GOT3 (cell line): ENCODE data around the gene SAMM50.

ENCODE experiments used
- DNase-seq: peaks from one replicate; lab custom pipeline; 2025; ENCODE audit warnings: mixed read lengths; lab: John Stamatoyannopoulos, UW

SAMM50 gene

GRCh38 chr22:43945632-43946383, 9.4 kb upstream of the SAMM50 start:
- DNase-seq, result no peak

- DNase-seq, result no peak
These were observed 8.9 kb upstream of the SAMM50 start for GRCh38 chr22:43946384-43946667.

GRCh38 chr22:43948836-43949406, 6.3 kb upstream of the SAMM50 start:
- DNase-seq, result no peak

GRCh38 chr22:43951391-43951790, 3.9 kb upstream of the SAMM50 start:
- DNase-seq, result no peak

GRCh38 chr22:43951966-43952365, 3.3 kb upstream of the SAMM50 start:
- DNase-seq, result no peak

- no peak for DNase-seq
These were observed 1.1 kb upstream of the SAMM50 start for GRCh38 chr22:43953988-43954785.

GRCh38 chr22:43955883-43956782, 891 bp downstream of the SAMM50 start:
- no peak for DNase-seq

GRCh38 chr22:43956805-43957463, 1.7 kb downstream of the SAMM50 start:
- DNase-seq, result no peak

- no peak for DNase-seq
These were observed 2.6 kb downstream of the SAMM50 start for GRCh38 chr22:43957871-43958270.

- no peak for DNase-seq
These were observed 9.1 kb downstream of the SAMM50 start for GRCh38 chr22:43964314-43964857.

- no peak for DNase-seq
These were observed 11.8 kb downstream of the SAMM50 start for GRCh38 chr22:43967069-43967468.

- DNase-seq, result no peak
These were observed 13.4 kb downstream of the SAMM50 start for GRCh38 chr22:43968614-43969013.

GRCh38 chr22:43969021-43969878, 14.0 kb downstream of the SAMM50 start:
- no peak for DNase-seq

- DNase-seq, result no peak
These were observed 14.9 kb downstream of the SAMM50 start for GRCh38 chr22:43969989-43970755.

GRCh38 chr22:43971112-43971511, 15.9 kb downstream of the SAMM50 start:
- no peak for DNase-seq

GRCh38 chr22:43972931-43973462, 17.8 kb downstream of the SAMM50 start:
- no peak for DNase-seq

- DNase-seq, result no peak
These were observed 18.8 kb downstream of the SAMM50 start for GRCh38 chr22:43974028-43974545.

- no peak for DNase-seq
These were observed 19.8 kb downstream of the SAMM50 start for GRCh38 chr22:43975041-43975440.
